GM23338 (cell line): ENCODE data around the gene CDH12. TPM values are rescaled to one million over a fixed set of nuclear protein-coding genes. Genes with fewer than 3 reads are reported as not detected.

Experiments
- ATAC-seq: fragments of 200-7000 bp; cut with Tn5 transposase; 3 replicates; pipeline ENCODE4 v1.9.1; 2020
- DNase-seq: peaks from one replicate; pipeline ENCODE4 v3.0.0-alpha.2; 2015; ENCODE audit warnings: low spot score
- H2AFZ ChIP-seq: fragments of 200-600 bp; sonication (generic); 2 replicates; pipeline ENCODE4 v1.8.0; 2016; ENCODE audit warnings: antibody characterized with exemption, mild to moderate bottlenecking, moderate library complexity
- H3F3A ChIP-seq: fragments of 200-600 bp; sonication (generic); replicated peaks from 2 replicates; pipeline ENCODE4 v1.8.0; 2017; ENCODE audit warnings: antibody characterized with exemption, mixed run types, low read depth
- H3K27ac ChIP-seq: fragments of 200-600 bp; sonication (generic); 2 replicates; pipeline ENCODE4 v1.6.1; 2016; ENCODE audit warnings: low read depth
- H3K27me3 ChIP-seq: fragments of 200-600 bp; sonication (generic); 2 replicates; pipeline ENCODE4 v1.8.0; 2016; ENCODE audit warnings: mild to moderate bottlenecking, mixed run types, moderate library complexity; ENCODE audit not compliant: insufficient read depth
- H3K36me3 ChIP-seq: fragments of 200-600 bp; sonication (generic); 2 replicates; pipeline ENCODE4 v1.8.0; 2016; ENCODE audit warnings: mild to moderate bottlenecking; ENCODE audit not compliant: insufficient read depth
- H3K4me1 ChIP-seq: fragments of 200-600 bp; sonication (generic); 2 replicates; pipeline ENCODE4 v1.8.0; 2016; ENCODE audit warnings: mild to moderate bottlenecking, moderate library complexity; ENCODE audit not compliant: insufficient read depth
- H3K4me2 ChIP-seq: fragments of 200-600 bp; sonication (generic); 2 replicates; pipeline ENCODE4 v1.7.1; 2017; ENCODE audit warnings: mixed run types
- H3K4me3 ChIP-seq: fragments of 200-600 bp; sonication (generic); 2 replicates; pipeline ENCODE4 v1.6.1; 2016; ENCODE audit warnings: mixed run types
- H3K79me2 ChIP-seq: fragments of 200-600 bp; sonication (generic); replicated peaks from 2 replicates; pipeline ENCODE4 v1.8.0; 2017; ENCODE audit warnings: mild to moderate bottlenecking; ENCODE audit not compliant: insufficient read depth
- H3K9me2 ChIP-seq: fragments of 200-600 bp; sonication (generic); 2 replicates; pipeline ENCODE4 v1.8.0; 2017; ENCODE audit not compliant: insufficient read depth
- H4K20me1 ChIP-seq: fragments of 200-600 bp; sonication (generic); replicated peaks from 2 replicates; pipeline ENCODE4 v1.8.0; 2017; ENCODE audit warnings: mild to moderate bottlenecking; ENCODE audit not compliant: insufficient read depth
- H3K27ac Mint-ChIP-seq: 2 replicates; pipeline ENCODE4 v1.8.0; 2020; ENCODE audit warnings: inconsistent platforms, mild to moderate bottlenecking, moderate library complexity, mixed read lengths
- H3K27me3 Mint-ChIP-seq: 3 replicates; pipeline ENCODE4 v1.8.0; 2022; ENCODE audit warnings: low read depth, mild to moderate bottlenecking, moderate library complexity, mixed read lengths, inconsistent platforms; ENCODE audit not compliant: insufficient read depth, poor library complexity
- H3K36me3 Mint-ChIP-seq: 3 replicates; pipeline ENCODE4 v1.8.0; 2021; ENCODE audit warnings: low read depth, mild to moderate bottlenecking, inconsistent platforms, moderate library complexity, mixed read lengths
- H3K4me1 Mint-ChIP-seq: 3 replicates; pipeline ENCODE4 v1.8.0; 2020; ENCODE audit warnings: mild to moderate bottlenecking, inconsistent platforms, mixed read lengths
- H3K4me3 Mint-ChIP-seq: 3 replicates; pipeline ENCODE4 v1.8.0; 2021; ENCODE audit warnings: moderate library complexity, mild to moderate bottlenecking, inconsistent platforms, mixed read lengths
- H3K9me3 Mint-ChIP-seq: 3 replicates; pipeline ENCODE4 v1.8.0; 2020; ENCODE audit warnings: moderate library complexity, mild to moderate bottlenecking, inconsistent platforms, mixed read lengths
- CREB1 ChIP-seq: fragments of 250-450 bp; sonication (Bioruptor Pico); IDR thresholded peaks from 2 replicates; pipeline ENCODE4 v1.5.0; 2020; ENCODE audit warnings: low read depth, mild to moderate bottlenecking, moderate library complexity
- EZH2 ChIP-seq: fragments of 200-600 bp; sonication (generic); IDR thresholded peaks from one replicate; pipeline ENCODE4 v1.8.0; 2017; ENCODE audit warnings: antibody characterized with exemption, mild to moderate bottlenecking, low read depth; ENCODE audit not compliant: unreplicated experiment
- EZH2phosphoT487 ChIP-seq: fragments of 200-600 bp; sonication (generic); IDR thresholded peaks from one replicate; pipeline ENCODE4 v1.8.1; 2018; ENCODE audit warnings: antibody characterized with exemption; ENCODE audit not compliant: unreplicated experiment
- JUNB ChIP-seq: IDR thresholded peaks from one replicate; pipeline ENCODE4 v1.6.1; 2016; ENCODE audit warnings: antibody characterized with exemption; ENCODE audit not compliant: unreplicated experiment
- NANOG ChIP-seq: IDR thresholded peaks from 2 replicates; pipeline ENCODE4 v1.6.1; 2016; ENCODE audit warnings: antibody characterized with exemption, borderline replicate concordance
- POLR2AphosphoS5 ChIP-seq: IDR thresholded peaks from 2 replicates; pipeline ENCODE4 v1.6.1; 2016; ENCODE audit warnings: antibody characterized with exemption, low read depth
- STAT1 ChIP-seq: IDR thresholded peaks from one replicate; pipeline ENCODE4 v1.6.1; 2016; ENCODE audit warnings: antibody characterized with exemption; ENCODE audit not compliant: unreplicated experiment
- ZNF114 ChIP-seq: fragments of 250-450 bp; sonication (Bioruptor Pico); IDR thresholded peaks from 2 replicates; pipeline ENCODE4 v1.5.0; 2020; ENCODE audit warnings: mild to moderate bottlenecking, moderate library complexity
- ZNF331 ChIP-seq: fragments of 250-450 bp; sonication (Bioruptor Pico); IDR thresholded peaks from 2 replicates; pipeline ENCODE4 v1.5.0; 2020; ENCODE audit warnings: low read depth, mild to moderate bottlenecking, moderate library complexity
- polyA plus RNA-seq: library from polyadenylated mRNA; unstranded; fragments of >200 nt; fragmentation: Nextera tagmentation; extraction: Ambion mirVana; gene quantifications from 2 replicates; pipeline ENCODE4 v1.2.1, GENCODE V29; 2016
- total RNA-seq: library from RNA; depleted of rRNA; stranded (reverse); fragments of >200 nt; shearing (Covaris generic); gene quantifications from 2 replicates; pipeline ENCODE4 v1.2.3, GENCODE V29; 2014
- TF ChIP-seq, protein P1 (sequence below): IDR thresholded peaks from 2 replicates; pipeline ENCODE4 v1.6.1; 2016; ENCODE audit warnings: antibody characterized with exemption
- TF ChIP-seq, protein P2 (sequence below), 2 experiments: fragments of 200-600 bp in 1 of 2; sonication (generic) in 1 of 2; conservative IDR thresholded peaks; 2 replicates each; pipeline versions ENCODE4 v1.5.1 to v1.6.1; 2016 to 2017; ENCODE audit warnings: antibody characterized with exemption in 2 of 2, low read depth in 2 of 2, mild to moderate bottlenecking in 2 of 2, moderate library complexity in 1 of 2
- TF ChIP-seq, protein P3 (sequence below): fragments of 250-450 bp; sonication (Bioruptor Pico); IDR thresholded peaks from 2 replicates; pipeline ENCODE4 v1.5.0; 2020; ENCODE audit warnings: mild to moderate bottlenecking, moderate library complexity
- TF ChIP-seq, protein P4 (sequence below): IDR thresholded peaks from one replicate; pipeline ENCODE4 v1.6.1; 2018; ENCODE audit warnings: antibody characterized with exemption; ENCODE audit not compliant: unreplicated experiment

Gene CDH12
- total and polyA plus RNA-seq, 2 experiments from 2014 or later: not detected

DNA sequence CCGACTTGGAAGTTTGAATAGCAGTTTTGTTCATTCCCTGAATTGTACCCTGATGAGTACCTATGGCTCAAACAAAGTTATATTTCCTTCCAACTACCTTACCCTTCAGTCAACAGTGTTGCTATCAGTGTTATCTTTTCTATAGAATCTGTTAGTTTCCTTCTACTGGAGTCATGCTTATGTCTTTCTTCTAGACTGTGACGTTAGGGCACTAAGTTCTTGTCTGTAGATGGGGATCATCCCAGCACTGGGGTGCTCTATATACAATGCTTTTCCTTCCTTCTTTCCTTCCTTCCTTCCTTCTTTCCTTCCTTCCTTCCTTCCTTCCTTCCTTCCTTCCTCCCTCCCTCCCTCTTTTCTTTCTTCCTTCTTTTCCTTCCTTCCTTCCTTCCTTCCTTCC lies 973.0 kb downstream of the CDH12 start:
- Histone ChIP-seq H3K27ac (no peak overlapping the region), H3K4me1 (no peaks in the 10 kb centered on the region), H3K27me3 (no peaks in the 10 kb centered on the region), H3K79me2 (no peaks in the 10 kb centered on the region), H3K9me2 (peaks cover 3% of the 10 kb centered on the region; the same call in 1 of the 2 replicates), H3K4me3 (no peak overlapping the region), H3K4me2 (no peak overlapping the region), H4K20me1 (no peaks in the 10 kb centered on the region), H3K36me3 (no peaks in the 10 kb centered on the region), H2AFZ (no peak overlapping the region), H3F3A (no peaks in the 10 kb centered on the region)
- Mint-ChIP-seq H3K4me1 (no peaks in the 10 kb centered on the region), H3K27me3 (peaks cover 2% of the 10 kb centered on the region), H3K4me3 (no peak overlapping the region), H3K36me3 (no peaks in the 10 kb centered on the region), H3K27ac (no peak overlapping the region), H3K9me3 (no peaks in the 10 kb centered on the region)
- no peak for DNase-seq
- ATAC-seq: no peak
- TF ChIP-seq EZH2 (no peak), POLR2AphosphoS5 (no peak), NANOG (no peak), ZNF114 (CRISPR knock-in tag) (no peak), CREB1 (CRISPR knock-in tag) (no peak), ZNF331 (CRISPR knock-in tag) (no peak), EZH2phosphoT487 (no peak), JUNB (no peak), STAT1 (no peak)
- TF ChIP-seq, protein P1, sequence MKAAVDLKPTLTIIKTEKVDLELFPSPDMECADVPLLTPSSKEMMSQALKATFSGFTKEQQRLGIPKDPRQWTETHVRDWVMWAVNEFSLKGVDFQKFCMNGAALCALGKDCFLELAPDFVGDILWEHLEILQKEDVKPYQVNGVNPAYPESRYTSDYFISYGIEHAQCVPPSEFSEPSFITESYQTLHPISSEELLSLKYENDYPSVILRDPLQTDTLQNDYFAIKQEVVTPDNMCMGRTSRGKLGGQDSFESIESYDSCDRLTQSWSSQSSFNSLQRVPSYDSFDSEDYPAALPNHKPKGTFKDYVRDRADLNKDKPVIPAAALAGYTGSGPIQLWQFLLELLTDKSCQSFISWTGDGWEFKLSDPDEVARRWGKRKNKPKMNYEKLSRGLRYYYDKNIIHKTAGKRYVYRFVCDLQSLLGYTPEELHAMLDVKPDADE: no peak
- TF ChIP-seq, protein P2, sequence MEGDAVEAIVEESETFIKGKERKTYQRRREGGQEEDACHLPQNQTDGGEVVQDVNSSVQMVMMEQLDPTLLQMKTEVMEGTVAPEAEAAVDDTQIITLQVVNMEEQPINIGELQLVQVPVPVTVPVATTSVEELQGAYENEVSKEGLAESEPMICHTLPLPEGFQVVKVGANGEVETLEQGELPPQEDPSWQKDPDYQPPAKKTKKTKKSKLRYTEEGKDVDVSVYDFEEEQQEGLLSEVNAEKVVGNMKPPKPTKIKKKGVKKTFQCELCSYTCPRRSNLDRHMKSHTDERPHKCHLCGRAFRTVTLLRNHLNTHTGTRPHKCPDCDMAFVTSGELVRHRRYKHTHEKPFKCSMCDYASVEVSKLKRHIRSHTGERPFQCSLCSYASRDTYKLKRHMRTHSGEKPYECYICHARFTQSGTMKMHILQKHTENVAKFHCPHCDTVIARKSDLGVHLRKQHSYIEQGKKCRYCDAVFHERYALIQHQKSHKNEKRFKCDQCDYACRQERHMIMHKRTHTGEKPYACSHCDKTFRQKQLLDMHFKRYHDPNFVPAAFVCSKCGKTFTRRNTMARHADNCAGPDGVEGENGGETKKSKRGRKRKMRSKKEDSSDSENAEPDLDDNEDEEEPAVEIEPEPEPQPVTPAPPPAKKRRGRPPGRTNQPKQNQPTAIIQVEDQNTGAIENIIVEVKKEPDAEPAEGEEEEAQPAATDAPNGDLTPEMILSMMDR (conservative IDR thresholded peaks at IDR 0.05; ENCODE audit: low read depth in 2 of 2): no peak
- TF ChIP-seq, protein P3, sequence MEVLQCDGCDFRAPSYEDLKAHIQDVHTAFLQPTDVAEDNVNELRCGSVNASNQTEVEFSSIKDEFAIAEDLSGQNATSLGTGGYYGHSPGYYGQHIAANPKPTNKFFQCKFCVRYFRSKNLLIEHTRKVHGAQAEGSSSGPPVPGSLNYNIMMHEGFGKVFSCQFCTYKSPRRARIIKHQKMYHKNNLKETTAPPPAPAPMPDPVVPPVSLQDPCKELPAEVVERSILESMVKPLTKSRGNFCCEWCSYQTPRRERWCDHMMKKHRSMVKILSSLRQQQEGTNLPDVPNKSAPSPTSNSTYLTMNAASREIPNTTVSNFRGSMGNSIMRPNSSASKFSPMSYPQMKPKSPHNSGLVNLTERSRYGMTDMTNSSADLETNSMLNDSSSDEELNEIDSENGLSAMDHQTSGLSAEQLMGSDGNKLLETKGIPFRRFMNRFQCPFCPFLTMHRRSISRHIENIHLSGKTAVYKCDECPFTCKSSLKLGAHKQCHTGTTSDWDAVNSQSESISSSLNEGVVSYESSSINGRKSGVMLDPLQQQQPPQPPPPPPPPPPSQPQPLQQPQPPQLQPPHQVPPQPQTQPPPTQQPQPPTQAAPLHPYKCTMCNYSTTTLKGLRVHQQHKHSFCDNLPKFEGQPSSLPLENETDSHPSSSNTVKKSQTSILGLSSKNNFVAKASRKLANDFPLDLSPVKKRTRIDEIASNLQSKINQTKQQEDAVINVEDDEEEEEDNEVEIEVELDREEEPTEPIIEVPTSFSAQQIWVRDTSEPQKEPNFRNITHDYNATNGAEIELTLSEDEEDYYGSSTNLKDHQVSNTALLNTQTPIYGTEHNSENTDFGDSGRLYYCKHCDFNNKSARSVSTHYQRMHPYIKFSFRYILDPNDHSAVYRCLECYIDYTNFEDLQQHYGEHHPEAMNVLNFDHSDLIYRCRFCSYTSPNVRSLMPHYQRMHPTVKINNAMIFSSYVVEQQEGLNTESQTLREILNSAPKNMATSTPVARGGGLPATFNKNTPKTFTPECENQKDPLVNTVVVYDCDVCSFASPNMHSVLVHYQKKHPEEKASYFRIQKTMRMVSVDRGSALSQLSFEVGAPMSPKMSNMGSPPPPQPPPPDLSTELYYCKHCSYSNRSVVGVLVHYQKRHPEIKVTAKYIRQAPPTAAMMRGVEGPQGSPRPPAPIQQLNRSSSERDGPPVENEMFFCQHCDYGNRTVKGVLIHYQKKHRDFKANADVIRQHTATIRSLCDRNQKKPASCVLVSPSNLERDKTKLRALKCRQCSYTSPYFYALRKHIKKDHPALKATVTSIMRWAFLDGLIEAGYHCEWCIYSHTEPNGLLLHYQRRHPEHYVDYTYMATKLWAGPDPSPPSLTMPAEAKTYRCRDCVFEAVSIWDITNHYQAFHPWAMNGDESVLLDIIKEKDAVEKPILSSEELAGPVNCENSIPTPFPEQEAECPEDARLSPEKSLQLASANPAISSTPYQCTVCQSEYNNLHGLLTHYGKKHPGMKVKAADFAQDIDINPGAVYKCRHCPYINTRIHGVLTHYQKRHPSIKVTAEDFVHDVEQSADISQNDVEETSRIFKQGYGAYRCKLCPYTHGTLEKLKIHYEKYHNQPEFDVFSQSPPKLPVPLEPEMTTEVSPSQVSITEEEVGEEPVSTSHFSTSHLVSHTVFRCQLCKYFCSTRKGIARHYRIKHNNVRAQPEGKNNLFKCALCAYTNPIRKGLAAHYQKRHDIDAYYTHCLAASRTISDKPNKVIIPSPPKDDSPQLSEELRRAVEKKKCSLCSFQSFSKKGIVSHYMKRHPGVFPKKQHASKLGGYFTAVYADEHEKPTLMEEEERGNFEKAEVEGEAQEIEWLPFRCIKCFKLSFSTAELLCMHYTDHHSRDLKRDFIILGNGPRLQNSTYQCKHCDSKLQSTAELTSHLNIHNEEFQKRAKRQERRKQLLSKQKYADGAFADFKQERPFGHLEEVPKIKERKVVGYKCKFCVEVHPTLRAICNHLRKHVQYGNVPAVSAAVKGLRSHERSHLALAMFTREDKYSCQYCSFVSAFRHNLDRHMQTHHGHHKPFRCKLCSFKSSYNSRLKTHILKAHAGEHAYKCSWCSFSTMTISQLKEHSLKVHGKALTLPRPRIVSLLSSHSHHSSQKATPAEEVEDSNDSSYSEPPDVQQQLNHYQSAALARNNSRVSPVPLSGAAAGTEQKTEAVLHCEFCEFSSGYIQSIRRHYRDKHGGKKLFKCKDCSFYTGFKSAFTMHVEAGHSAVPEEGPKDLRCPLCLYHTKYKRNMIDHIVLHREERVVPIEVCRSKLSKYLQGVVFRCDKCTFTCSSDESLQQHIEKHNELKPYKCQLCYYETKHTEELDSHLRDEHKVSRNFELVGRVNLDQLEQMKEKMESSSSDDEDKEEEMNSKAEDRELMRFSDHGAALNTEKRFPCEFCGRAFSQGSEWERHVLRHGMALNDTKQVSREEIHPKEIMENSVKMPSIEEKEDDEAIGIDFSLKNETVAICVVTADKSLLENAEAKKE: no peak
- TF ChIP-seq, protein P4, sequence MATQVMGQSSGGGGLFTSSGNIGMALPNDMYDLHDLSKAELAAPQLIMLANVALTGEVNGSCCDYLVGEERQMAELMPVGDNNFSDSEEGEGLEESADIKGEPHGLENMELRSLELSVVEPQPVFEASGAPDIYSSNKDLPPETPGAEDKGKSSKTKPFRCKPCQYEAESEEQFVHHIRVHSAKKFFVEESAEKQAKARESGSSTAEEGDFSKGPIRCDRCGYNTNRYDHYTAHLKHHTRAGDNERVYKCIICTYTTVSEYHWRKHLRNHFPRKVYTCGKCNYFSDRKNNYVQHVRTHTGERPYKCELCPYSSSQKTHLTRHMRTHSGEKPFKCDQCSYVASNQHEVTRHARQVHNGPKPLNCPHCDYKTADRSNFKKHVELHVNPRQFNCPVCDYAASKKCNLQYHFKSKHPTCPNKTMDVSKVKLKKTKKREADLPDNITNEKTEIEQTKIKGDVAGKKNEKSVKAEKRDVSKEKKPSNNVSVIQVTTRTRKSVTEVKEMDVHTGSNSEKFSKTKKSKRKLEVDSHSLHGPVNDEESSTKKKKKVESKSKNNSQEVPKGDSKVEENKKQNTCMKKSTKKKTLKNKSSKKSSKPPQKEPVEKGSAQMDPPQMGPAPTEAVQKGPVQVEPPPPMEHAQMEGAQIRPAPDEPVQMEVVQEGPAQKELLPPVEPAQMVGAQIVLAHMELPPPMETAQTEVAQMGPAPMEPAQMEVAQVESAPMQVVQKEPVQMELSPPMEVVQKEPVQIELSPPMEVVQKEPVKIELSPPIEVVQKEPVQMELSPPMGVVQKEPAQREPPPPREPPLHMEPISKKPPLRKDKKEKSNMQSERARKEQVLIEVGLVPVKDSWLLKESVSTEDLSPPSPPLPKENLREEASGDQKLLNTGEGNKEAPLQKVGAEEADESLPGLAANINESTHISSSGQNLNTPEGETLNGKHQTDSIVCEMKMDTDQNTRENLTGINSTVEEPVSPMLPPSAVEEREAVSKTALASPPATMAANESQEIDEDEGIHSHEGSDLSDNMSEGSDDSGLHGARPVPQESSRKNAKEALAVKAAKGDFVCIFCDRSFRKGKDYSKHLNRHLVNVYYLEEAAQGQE: no peak
